OCI-M1 (cell line): Measurements from ENCODE around the gene KRT36.

Experiments used
- DNase-seq: peaks from one replicate; lab custom pipeline; 2025; lab: John Stamatoyannopoulos, UW

KRT36 gene

DNA sequence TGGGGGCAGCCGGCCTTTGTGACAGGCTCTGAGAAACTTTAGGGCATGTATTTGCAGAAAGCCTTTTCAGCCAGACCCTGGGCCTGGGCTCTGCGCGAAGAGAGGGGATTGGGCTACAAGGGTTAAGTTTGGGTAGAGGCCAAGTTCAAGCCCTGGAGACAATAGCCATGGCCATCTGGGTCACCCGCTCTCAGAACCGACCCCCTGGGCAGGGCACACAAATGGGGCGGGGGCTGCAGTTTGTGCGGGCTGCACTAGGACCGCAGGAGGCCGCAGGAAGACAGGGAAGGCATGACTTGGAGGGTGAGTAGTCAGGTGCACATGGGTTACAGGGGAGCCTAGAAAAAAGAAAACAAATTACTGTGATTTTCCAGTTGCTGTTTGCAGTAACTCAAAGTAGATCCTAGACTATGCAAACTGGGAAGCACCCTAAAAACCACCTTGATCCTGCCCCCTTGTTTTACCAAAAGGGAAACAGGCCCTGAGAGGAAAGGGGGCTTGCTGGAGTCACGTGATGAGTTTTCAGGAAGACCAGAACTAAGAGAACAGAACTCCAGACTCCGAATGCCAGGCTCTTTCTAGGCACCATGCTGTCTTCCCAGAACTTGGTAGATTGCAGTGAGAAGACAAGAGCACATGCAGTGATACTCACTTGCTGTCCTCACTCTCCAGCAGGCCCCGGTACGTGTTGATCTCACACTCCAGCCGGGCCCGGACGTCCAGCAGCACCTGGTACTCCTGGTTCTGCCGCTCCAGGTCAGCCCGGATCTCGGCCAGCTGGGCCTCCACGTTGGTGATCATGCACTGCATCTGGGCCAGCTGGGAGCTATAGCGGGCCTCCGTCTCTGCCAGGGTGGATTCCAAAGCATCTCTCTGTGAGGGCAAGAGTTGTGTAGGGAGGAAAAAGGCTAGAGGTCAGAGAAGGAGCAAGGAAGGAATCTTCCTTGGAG is 12.6 kb downstream of the KRT36 start:
- no peak for DNase-seq

DNA sequence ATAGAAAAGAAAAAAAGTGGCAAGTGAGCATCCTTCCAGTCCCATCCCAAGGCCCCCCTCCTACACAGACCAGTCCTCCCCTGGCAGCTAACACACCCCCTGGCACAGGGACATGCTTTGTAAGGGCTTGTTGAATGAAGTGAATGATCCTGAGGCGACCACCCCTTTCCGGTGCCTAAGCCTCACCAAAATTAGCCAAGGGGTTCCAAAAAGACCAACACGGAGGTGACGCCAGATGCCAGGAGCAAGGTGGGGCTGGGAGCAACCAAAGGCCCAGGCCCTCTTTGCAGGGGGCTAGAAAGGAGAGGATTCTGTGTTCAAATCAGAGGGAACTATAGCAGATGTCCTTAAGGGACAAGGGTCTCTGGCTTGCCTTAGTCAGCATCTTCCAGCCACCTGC is 14.3 kb downstream of the KRT36 start:
- DNase-seq, result no peak

GRCh38 chr17:41474863-41475262 is 14.8 kb downstream of the KRT36 start:
- no peak for DNase-seq

- no peak for DNase-seq
These were observed 21.4 kb downstream of the KRT36 start for GRCh38 chr17:41468346-41468745.

DNA sequence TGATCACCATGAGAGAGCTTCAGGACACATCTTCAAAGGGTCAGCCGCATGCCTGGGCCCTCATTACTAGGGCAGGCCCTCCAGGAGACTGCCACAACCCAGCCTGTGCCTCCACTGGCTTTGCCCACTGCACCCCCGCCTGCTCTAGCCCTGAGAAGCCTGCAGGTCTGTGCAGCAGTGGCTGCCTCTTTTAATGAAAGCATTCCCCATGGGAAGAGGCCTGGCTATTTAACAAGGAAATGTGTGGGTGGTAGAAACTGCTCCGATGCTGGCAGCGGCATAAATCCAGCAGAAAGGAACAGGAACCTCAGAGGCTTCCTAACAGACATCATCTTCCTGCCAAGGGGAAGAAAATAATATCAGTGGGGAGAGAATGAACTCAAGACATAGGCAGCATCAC is 22.1 kb downstream of the KRT36 start:
- DNase-seq, result no peak

GRCh38 chr17:41466988-41467387 is 22.7 kb downstream of the KRT36 start, which contains the start of gene KRT32:
Gene KRT32 (minus strand): TSS chr17:41467386. CDS start chr17:41467325, 61 bp downstream.
- no peak for DNase-seq

- no peak for DNase-seq
These were observed 25.0 kb downstream of the KRT36 start for GRCh38 chr17:41464682-41465081.

- no peak for DNase-seq
These were observed 25.5 kb downstream of the KRT36 start for GRCh38 chr17:41464173-41464572.

GRCh38 chr17:41463746-41464145 is 26.0 kb downstream of the KRT36 start:
- DNase-seq, result no peak

GRCh38 chr17:41462705-41463104 is 27.0 kb downstream of the KRT36 start:
- no peak for DNase-seq

- no peak for DNase-seq
These were observed 32.0 kb downstream of the KRT36 start for GRCh38 chr17:41457676-41458075.

DNA sequence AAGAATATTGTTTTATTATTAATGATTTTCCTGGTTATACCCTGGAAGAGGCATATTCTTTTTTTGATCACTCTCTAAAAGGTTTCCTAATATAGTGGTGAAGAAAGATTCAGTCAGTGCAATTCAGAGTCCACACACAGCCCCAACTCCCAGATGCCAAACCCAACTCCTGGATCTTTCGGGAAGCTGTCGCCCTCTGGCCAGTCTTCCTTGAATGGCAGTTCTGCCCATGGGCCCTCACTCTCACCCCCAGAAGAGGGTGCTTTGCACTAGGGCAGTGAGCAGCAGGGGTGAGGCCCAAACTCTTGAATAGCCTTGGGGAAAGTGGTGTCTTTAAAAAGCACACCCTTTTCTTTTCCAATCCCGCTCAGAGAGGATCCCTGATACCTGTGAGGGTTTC is 33.5 kb downstream of the KRT36 start:
- DNase-seq, result no peak

DNA sequence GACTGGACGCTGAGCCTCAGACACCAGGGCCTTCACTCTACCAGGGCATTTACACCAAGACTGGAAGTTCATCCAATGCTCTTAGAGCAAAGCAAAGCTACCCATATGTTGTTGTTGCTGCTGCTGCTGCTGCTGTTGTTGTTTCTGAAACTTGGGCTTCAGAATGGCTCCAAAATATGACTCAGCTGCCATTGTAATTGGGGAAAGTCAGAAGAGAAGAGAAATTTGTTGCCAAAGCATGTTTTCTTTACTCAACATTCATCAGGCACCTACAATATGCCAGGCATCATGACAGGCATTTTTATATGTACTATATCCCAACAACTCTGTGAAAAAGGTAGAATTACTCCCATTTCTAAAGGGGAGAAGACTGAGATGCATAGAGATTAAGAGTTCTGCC is 34.5 kb downstream of the KRT36 start:
- no peak for DNase-seq

GRCh38 chr17:41453066-41453465 is 36.6 kb downstream of the KRT36 start:
- no peak for DNase-seq

GRCh38 chr17:41452281-41452680 is 37.4 kb downstream of the KRT36 start:
- DNase-seq, result peak; percentile 11

DNA sequence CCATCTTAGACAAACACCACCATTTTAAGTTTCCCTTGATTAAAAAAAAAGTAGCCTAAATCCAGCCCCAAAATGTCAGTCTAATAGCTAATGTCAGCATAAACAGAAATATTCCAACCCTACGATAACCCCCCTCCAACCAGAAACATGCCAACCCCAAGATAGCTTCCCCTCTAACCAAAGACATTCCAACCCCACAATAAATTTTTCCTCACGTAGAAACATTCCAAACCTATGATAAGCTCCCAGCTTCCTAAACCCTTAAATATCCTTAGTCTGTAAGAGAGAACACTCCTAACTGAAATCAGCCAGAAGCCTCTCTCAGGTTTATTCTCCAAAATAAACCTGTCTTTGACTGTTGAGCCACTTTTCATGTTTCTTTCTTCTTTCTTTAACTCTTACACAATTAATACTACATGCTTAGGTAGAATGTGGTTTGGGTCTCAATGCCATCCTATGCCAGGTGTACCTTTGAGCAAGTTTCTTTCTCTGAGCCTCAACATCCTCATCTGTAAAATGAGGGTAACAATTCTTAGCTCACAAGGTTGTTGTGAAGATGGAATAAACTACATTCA is 38.5 kb downstream of the KRT36 start:
- no peak for DNase-seq

DNA sequence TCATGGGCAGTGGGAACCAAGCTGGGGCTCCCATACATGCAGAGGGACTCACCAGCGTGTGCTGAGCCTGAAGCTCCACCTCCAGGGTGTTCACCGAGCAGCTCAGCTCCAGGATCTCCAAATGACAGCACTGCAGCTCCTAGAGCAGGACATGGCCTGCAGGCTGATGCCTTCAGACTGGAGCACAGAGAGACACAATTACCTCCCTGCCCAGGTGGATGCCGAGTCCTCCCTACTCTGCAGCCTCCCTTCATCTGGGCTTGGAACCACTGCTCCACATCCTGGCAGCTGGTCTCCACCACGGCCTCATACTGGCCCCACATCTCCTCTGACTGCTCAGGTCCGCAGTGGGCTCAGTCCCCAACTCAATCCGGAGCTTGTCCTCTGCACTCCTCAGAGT is 40.7 kb downstream of the KRT36 start:
- DNase-seq, result no peak

- no peak for DNase-seq
These were observed 41.2 kb downstream of the KRT36 start for GRCh38 chr17:41448506-41448905.

GRCh38 chr17:41446806-41447205 is 42.9 kb downstream of the KRT36 start:
- DNase-seq, result no peak

GRCh38 chr17:41444640-41445039 is 45.1 kb downstream of the KRT36 start:
- no peak for DNase-seq

- no peak for DNase-seq
These were observed 45.5 kb downstream of the KRT36 start for GRCh38 chr17:41444186-41444585.

DNA sequence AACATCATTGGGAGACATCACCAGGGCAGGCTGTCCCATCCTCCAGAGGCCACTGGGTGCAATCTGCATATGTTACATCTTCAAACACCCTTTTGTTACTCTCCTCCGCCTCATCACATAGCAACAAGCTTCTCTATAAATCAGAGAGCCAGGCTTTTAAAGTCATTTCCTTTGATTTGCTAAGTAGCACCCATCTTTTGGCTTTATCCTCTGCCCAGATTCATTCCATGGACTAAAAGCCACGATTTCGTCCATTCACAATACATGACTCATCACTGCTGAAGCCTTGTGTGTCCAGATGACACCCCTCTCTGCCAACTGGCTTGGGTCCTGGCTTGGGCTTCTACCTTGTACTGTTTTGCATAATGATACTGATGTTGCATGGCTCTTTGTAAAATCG is 47.0 kb downstream of the KRT36 start:
- no peak for DNase-seq

GRCh38 chr17:41440531-41441033 is 49.1 kb downstream of the KRT36 start, which contains the start of gene KRT38:
Gene KRT38 (minus strand): TSS chr17:41440983. CDS start chr17:41440921, 62 bp downstream.
- no peak for DNase-seq
